ENCODE data around the gene LRP2. TPM values are rescaled to one million over a fixed set of nuclear protein-coding genes. Genes with fewer than 3 reads are reported as not detected.
A peak's percentile ranks its signal among the peaks of the same experiment; 100 is the strongest.

The LRP2 gene
- total and polyA plus RNA-seq, 2 donors from 2014 or later = 44.7 to 85.4 TPM

DNA sequence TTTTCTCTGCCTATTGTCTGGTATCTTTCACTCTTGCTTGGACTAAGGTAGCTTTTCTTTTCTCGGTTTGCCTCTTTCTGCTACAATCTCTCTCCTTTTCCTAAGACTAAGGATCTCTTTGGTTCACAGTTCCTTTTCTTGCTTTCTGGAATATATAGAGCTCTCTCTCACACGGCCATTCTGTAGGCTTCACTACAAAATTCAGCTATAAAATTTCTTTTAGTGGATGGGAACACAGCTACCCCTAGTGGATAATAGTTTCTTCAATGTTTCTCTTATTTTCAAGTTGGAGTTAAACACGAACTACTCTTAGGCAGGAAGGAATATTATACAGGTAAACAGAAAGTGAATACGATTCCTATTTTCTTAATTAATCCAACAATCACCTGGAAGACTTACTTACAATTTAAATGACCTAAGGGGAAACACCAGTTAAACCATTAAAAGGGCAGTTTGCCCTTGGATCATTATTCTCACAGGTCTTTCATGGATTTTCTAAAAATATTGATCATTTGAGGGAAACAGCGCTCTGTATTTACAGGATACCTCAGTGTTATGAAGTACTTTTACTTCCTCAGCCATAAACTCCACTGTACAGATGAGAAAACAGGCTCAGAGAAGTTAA is 140.5 kb downstream of the LRP2 start:
- FAIRE-seq (no peak), DNase-seq (peak in 2 of 5 donors; percentile 46 to 51)
- no peaks in the 10 kb centered on the region for H3K4me1 ChIP-seq (ENCODE audit: control insufficient read depth in 2 of 3, insufficient read depth in 2 of 3, low read depth in 1 of 3, low read length in 3 of 3)
- TF ChIP-seq, protein P1, sequence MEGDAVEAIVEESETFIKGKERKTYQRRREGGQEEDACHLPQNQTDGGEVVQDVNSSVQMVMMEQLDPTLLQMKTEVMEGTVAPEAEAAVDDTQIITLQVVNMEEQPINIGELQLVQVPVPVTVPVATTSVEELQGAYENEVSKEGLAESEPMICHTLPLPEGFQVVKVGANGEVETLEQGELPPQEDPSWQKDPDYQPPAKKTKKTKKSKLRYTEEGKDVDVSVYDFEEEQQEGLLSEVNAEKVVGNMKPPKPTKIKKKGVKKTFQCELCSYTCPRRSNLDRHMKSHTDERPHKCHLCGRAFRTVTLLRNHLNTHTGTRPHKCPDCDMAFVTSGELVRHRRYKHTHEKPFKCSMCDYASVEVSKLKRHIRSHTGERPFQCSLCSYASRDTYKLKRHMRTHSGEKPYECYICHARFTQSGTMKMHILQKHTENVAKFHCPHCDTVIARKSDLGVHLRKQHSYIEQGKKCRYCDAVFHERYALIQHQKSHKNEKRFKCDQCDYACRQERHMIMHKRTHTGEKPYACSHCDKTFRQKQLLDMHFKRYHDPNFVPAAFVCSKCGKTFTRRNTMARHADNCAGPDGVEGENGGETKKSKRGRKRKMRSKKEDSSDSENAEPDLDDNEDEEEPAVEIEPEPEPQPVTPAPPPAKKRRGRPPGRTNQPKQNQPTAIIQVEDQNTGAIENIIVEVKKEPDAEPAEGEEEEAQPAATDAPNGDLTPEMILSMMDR (IDR thresholded peaks at IDR 0.05; ENCODE audit: borderline replicate concordance, extremely low read depth, insufficient read depth) = no peak
- H3K27ac ChIP-seq (ENCODE audit: low read depth in 2 of 2, low read length in 2 of 2) = no peak overlapping the region
- H3K9ac ChIP-seq (ENCODE audit: low read length in 3 of 3) = no peak overlapping the region
- peaks cover 0 to 43% (median 7%) of the 10 kb centered on the region in 3 donors for H3K36me3 ChIP-seq (ENCODE audit: control insufficient read depth in 2 of 3, insufficient read depth in 3 of 3, low read length in 3 of 3)
- intact Hi-C loops (cut with DNase I) = no loop called here
- no peaks in the 10 kb centered on the region for H3K27me3 ChIP-seq (ENCODE audit: control insufficient read depth, insufficient read depth, low read length)
- H3K9me3 ChIP-seq (ENCODE audit: control insufficient read depth in 2 of 3, insufficient read depth in 1 of 3, low read length in 3 of 3) = no peaks in the 10 kb centered on the region
- no peak overlapping the region for H3K4me3 ChIP-seq (ENCODE audit: low read length in 3 of 3)

DNA sequence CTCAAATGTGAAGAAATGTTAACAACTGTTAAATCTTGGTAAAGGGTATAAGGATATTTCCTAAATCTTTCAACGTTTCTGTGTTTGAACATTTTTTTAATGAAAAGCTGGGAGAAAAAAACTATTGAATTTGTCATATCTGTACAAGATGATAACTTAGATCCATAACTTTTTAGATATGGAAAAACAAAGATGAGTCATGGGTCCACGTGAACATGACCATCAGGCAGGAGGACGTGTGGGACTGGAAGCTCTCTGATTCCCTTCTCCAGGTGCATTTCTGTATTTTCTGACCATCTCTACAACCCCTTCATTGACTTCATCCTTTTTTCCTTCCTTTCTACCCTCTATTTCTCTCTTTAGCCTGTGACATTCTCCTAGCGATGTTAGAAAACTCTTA is 151.4 kb downstream of the LRP2 start:
- H3K4me3 ChIP-seq (ENCODE audit: low read length in 3 of 3) = no peak overlapping the region
- no peaks in the 10 kb centered on the region for H3K9me3 ChIP-seq (ENCODE audit: control insufficient read depth in 2 of 3, insufficient read depth in 1 of 3, low read length in 3 of 3)
- peaks cover 0 to 54% (median 17%) of the 10 kb centered on the region in 3 donors for H3K36me3 ChIP-seq (ENCODE audit: control insufficient read depth in 2 of 3, insufficient read depth in 3 of 3, low read length in 3 of 3)
- no peaks in the 10 kb centered on the region for H3K4me1 ChIP-seq (ENCODE audit: control insufficient read depth in 2 of 3, insufficient read depth in 2 of 3, low read depth in 1 of 3, low read length in 3 of 3)
- intact Hi-C loops (cut with DNase I) = no loop called here
- no peak overlapping the region for H3K9ac ChIP-seq (ENCODE audit: low read length in 3 of 3)
- no peak overlapping the region for H3K27ac ChIP-seq (ENCODE audit: low read depth in 2 of 2, low read length in 2 of 2)
- no peaks in the 10 kb centered on the region for H3K27me3 ChIP-seq (ENCODE audit: control insufficient read depth, insufficient read depth, low read length)
- peak; percentile 54 for FAIRE-seq
- TF ChIP-seq, protein P1 (IDR thresholded peaks at IDR 0.05; ENCODE audit: borderline replicate concordance, extremely low read depth, insufficient read depth) = no peak
- DNase-seq = no peak

DNA sequence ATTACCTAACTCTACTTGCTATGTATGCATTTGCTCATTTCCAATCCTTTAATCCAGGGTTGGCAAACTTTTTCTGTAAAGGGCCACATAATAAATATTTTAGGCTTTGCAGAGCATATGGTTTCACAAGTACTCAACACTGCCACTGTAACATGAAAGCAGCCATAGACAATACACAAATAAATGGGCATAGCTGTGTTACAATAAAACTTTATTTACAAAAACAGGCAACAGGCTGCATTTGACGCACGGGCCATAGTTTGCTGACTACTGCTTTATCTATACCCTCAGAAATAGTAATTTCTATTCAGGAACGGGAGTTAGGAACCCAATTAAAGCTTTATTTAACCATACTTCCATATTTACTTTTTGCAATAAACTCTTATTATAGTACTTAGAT is 154.3 kb downstream of the LRP2 start:
- Histone ChIP-seq H3K4me1 (ENCODE audit: control insufficient read depth in 2 of 3, insufficient read depth in 2 of 3, low read depth in 1 of 3, low read length in 3 of 3) (no peaks in the 10 kb centered on the region), H3K9me3 (ENCODE audit: control insufficient read depth in 2 of 3, insufficient read depth in 1 of 3, low read length in 3 of 3) (no peaks in the 10 kb centered on the region), H3K27ac (ENCODE audit: low read depth in 2 of 2, low read length in 2 of 2) (no peak overlapping the region), H3K9ac (ENCODE audit: low read length in 3 of 3) (no peak overlapping the region), H3K27me3 (ENCODE audit: control insufficient read depth, insufficient read depth, low read length) (no peaks in the 10 kb centered on the region), H3K36me3 (ENCODE audit: control insufficient read depth in 2 of 3, insufficient read depth in 3 of 3, low read length in 3 of 3) (peaks cover 0 to 45% (median 10%) of the 10 kb centered on the region in 3 donors), H3K4me3 (ENCODE audit: low read length in 3 of 3) (no peak overlapping the region)
- TF ChIP-seq, protein P1 (IDR thresholded peaks at IDR 0.05; ENCODE audit: borderline replicate concordance, extremely low read depth, insufficient read depth) = no peak
- intact Hi-C loops (cut with DNase I) = no loop called here
- FAIRE-seq (no peak), DNase-seq (no peak)

DNA sequence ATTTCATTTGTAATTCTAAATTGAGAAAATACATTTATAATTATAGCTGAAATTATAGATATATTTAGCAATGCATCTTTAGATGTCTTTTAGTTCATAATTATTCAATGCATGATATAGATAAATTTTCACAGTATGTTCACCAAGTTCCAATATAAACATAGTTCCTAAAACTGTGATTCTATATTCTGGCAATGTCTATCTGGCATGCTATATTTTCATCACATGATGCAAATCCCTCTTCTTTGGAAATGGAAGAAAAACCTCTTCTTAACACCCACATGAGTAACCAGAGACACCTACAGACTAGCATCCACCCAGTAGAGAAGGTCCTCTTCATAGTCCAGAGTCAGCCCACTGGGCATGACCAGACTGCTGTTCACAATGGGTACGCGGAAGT is 157.2 kb downstream of the LRP2 start:
- no peak for DNase-seq
- Histone ChIP-seq H3K4me3 (ENCODE audit: low read length in 3 of 3) (no peak overlapping the region), H3K27me3 (ENCODE audit: control insufficient read depth, insufficient read depth, low read length) (no peaks in the 10 kb centered on the region), H3K9me3 (ENCODE audit: control insufficient read depth in 2 of 3, insufficient read depth in 1 of 3, low read length in 3 of 3) (no peaks in the 10 kb centered on the region), H3K36me3 (ENCODE audit: control insufficient read depth in 2 of 3, insufficient read depth in 3 of 3, low read length in 3 of 3) (peaks cover 0 to 50% (median 14%) of the 10 kb centered on the region in 3 donors), H3K4me1 (ENCODE audit: control insufficient read depth in 2 of 3, insufficient read depth in 2 of 3, low read depth in 1 of 3, low read length in 3 of 3) (no peaks in the 10 kb centered on the region), H3K27ac (ENCODE audit: low read depth in 2 of 2, low read length in 2 of 2) (no peak overlapping the region), H3K9ac (ENCODE audit: low read length in 3 of 3) (no peak overlapping the region)
- intact Hi-C loops (cut with DNase I) = no loop called here
- TF ChIP-seq, protein P1 (IDR thresholded peaks at IDR 0.05; ENCODE audit: borderline replicate concordance, extremely low read depth, insufficient read depth) = no peak
- FAIRE-seq = no peak
